ENCODE measurements around the gene RAB3IL1. TPM values are rescaled to one million over a fixed set of nuclear protein-coding genes. Genes with fewer than 3 reads are reported as not detected.

RAB3IL1 gene
- total RNA-seq, 1 experiment from 2014 or later = 18.1 TPM

DNA sequence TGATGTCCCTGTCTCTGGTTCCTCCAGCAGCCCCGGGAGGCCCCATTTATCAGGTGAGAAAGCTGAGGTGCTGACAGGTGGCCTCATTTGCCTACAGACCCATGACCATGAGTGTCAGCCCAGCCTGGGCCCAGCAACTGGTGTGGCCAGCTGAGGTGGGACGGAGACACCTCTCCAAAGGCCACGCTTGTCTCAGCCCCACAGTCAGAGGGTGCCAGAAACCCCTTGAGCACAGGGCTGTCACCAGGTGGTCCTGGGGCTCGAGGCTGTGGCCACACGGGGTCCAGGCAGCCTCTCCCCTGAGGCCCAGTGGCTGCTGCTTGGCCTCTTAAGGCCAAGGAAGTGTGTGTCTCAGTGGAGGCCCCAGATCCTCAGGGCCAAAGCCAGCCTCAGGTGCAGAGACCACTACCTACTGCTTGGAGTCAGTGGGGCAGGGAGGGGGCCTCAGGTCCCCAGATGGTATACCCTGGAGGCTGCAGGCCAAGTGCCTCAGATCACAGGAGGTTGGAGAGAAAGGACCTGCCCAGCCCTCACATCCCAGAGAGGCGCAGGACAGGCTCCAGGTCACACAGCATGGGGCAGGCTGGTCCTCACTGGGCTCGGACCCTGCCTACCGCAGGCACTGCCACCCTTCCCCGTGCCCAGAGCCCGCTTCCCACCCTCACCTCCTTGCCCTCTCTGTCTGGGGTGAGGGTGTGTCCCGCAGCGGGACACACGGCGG, 11.4 kb downstream of the RAB3IL1 start (continued):
- TF ChIP-seq REST (IDR thresholded peaks at IDR 0.05; ENCODE audit: low read depth) (no peak), JUND (IDR thresholded peaks at IDR 0.05) (no peak), POLR2AphosphoS5 (IDR thresholded peaks at IDR 0.05; ENCODE audit: low read depth, low read length) (no peak)

DNA sequence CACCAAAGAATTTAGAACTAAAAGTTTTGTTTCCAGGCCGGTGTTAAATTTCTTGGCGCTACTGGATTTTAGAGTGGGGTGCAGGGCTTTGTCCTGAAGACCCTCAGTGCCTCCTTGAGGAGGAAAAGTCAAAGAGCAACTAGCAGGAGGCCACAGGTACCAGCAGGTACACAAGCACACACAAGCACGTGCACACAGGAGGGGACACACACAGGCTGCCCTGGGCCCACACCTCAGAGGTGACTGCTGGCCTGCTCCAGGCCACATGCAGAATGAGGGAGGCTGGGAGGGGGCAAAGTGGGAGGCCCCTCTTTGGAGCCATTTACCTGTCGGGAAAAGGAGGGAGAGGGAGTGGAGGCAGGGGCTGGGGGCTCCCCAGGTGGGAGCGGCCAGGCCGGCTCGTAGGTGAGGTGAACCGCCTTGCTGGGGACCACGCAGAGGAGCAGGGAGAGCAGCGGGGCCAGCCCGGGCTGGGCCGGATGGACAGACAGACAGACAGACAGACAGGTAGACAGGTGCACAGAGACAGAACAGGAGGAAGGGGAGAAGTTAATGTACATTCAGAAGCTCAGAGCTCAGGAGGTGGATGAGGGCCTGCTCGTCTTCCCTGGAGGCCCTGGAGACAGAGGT, 12.2 kb downstream of the RAB3IL1 start:
- ChIA-PET RAD21 (ENCODE audit: low non-redundant PET in 1 of 2, low total read pairs in 2 of 2, uncharacterized antibody in 2 of 2, unreplicated experiment in 2 of 2) (no interaction called here), POLR2A (no interaction called here), CTCF (no interaction called here)
- Histone ChIP-seq H3K36me3 (ENCODE audit: control insufficient read depth in 1 of 2, insufficient read depth in 2 of 2, low read length in 2 of 2) (0 out of 4 replicates have a peak, but pooled peaks cover 0 to 3% of the 10 kb centered on the region in 2 experiments), H3K4me1 (ENCODE audit: control insufficient read depth in 1 of 2, insufficient read depth in 2 of 2, low read length in 2 of 2) (no peaks in the 10 kb centered on the region), H2AFZ (ENCODE audit: low read depth, low read length, poor library complexity, severe bottlenecking) (no peak overlapping the region), H3K9me3 (ENCODE audit: control insufficient read depth in 1 of 2, insufficient read depth in 1 of 2, low read depth in 1 of 2, low read length in 2 of 2) (no peaks in the 10 kb centered on the region), H3K27ac (ENCODE audit: low read depth, low read length) (no peak overlapping the region), H3K9me2 (ENCODE audit: insufficient read depth) (no peaks in the 10 kb centered on the region), H3K4me2 (ENCODE audit: low read length) (no peak overlapping the region), H3K4me3 (replicated peaks in 1 of 2; ENCODE audit: low read depth in 1 of 2, low read length in 2 of 2) (no peak overlapping the region), H3K79me2 (ENCODE audit: insufficient read depth, low read length) (no peaks in the 10 kb centered on the region), H3K27me3 (ENCODE audit: insufficient read depth, low read length) (no peaks in the 10 kb centered on the region), H3K9ac (ENCODE audit: low read length) (no peak overlapping the region), H4K20me1 (ENCODE audit: insufficient read depth) (no peaks in the 10 kb centered on the region)
- ATAC-seq (no peak), DNase-seq (ENCODE audit: low read depth, low spot score) (no peak)
- no TSS peak for BruUV-seq (replicated peaks)
- intact Hi-C loops (cut with micrococcal nuclease) = no loop called here
- no peak for TF ChIP-seq CBX3 (IDR thresholded peaks at IDR 0.05; ENCODE audit: low read depth)
- no peak for TF ChIP-seq SIN3A (IDR thresholded peaks at IDR 0.05; ENCODE audit: low read depth)
- TF ChIP-seq EGR1 (IDR thresholded peaks at IDR 0.05; ENCODE audit: low read depth) = no peak
- no peak for TF ChIP-seq JUND (IDR thresholded peaks at IDR 0.05)
- TF ChIP-seq SRF (IDR thresholded peaks at IDR 0.05; ENCODE audit: low read depth) = no peak
- TF ChIP-seq ELF1 (IDR thresholded peaks at IDR 0.05; ENCODE audit: borderline replicate concordance, low read depth) = no peak
- TF ChIP-seq REST (IDR thresholded peaks at IDR 0.05; ENCODE audit: low read depth) = no peak
- TF ChIP-seq SP1 (IDR thresholded peaks at IDR 0.05; ENCODE audit: low read depth) = no peak
- no peak for TF ChIP-seq ZFX (IDR thresholded peaks at IDR 0.05)
- TF ChIP-seq ZBTB33 (IDR thresholded peaks at IDR 0.05; ENCODE audit: extremely low read depth, insufficient replicate concordance, low read length) = no peak
- TF ChIP-seq, protein P1, sequence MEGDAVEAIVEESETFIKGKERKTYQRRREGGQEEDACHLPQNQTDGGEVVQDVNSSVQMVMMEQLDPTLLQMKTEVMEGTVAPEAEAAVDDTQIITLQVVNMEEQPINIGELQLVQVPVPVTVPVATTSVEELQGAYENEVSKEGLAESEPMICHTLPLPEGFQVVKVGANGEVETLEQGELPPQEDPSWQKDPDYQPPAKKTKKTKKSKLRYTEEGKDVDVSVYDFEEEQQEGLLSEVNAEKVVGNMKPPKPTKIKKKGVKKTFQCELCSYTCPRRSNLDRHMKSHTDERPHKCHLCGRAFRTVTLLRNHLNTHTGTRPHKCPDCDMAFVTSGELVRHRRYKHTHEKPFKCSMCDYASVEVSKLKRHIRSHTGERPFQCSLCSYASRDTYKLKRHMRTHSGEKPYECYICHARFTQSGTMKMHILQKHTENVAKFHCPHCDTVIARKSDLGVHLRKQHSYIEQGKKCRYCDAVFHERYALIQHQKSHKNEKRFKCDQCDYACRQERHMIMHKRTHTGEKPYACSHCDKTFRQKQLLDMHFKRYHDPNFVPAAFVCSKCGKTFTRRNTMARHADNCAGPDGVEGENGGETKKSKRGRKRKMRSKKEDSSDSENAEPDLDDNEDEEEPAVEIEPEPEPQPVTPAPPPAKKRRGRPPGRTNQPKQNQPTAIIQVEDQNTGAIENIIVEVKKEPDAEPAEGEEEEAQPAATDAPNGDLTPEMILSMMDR (IDR thresholded peaks at IDR 0.05 in 2 of 3, conservative IDR thresholded peaks at IDR 0.05 in 1 of 3; ENCODE audit: borderline replicate concordance in 1 of 3, insufficient read depth in 1 of 3, low read depth in 2 of 3, low read length in 2 of 3) = no peak

All from HCT116 (cell line).